ENCODE results near the gene FAM120A.

Gene FAM120A

GRCh38 chr9:93540305-93540704 is 88.8 kb downstream of the FAM120A start:
- H3K4me3 Mint-ChIP-seq, result no peak overlapping the region
- H3K36me3 Mint-ChIP-seq, result peaks cover 4% of the 10 kb centered on the region
- peaks cover 2% of the 10 kb centered on the region for H3K4me1 Mint-ChIP-seq
- H3K27ac Mint-ChIP-seq, result no peak overlapping the region
- no peaks in the 10 kb centered on the region for H3K27me3 Mint-ChIP-seq
- H3K9me3 Mint-ChIP-seq, result no peaks in the 10 kb centered on the region

- Mint-ChIP-seq H3K4me1 (no peaks in the 10 kb centered on the region), H3K4me3 (no peak overlapping the region), H3K27ac (no peak overlapping the region), H3K36me3 (peaks cover 2% of the 10 kb centered on the region), H3K27me3 (no peaks in the 10 kb centered on the region), H3K9me3 (no peaks in the 10 kb centered on the region)
Measured at GRCh38 chr9:93541005-93541404, 89.5 kb downstream of the FAM120A start.

GRCh38 chr9:93541581-93542349 is 90.3 kb downstream of the FAM120A start:
- Mint-ChIP-seq H3K4me3 (no peak overlapping the region), H3K27me3 (no peaks in the 10 kb centered on the region), H3K4me1 (no peaks in the 10 kb centered on the region), H3K9me3 (no peaks in the 10 kb centered on the region), H3K36me3 (peaks cover 7% of the 10 kb centered on the region), H3K27ac (no peak overlapping the region)

- no peaks in the 10 kb centered on the region for H3K27me3 Mint-ChIP-seq
- no peaks in the 10 kb centered on the region for H3K9me3 Mint-ChIP-seq
- H3K27ac Mint-ChIP-seq, result no peak overlapping the region
- peaks cover 11% of the 10 kb centered on the region for H3K36me3 Mint-ChIP-seq
- no peaks in the 10 kb centered on the region for H3K4me1 Mint-ChIP-seq
- H3K4me3 Mint-ChIP-seq, result no peak overlapping the region
Measured at GRCh38 chr9:93543117-93543516, 91.6 kb downstream of the FAM120A start.

- Mint-ChIP-seq H3K36me3 (peaks cover 16% of the 10 kb centered on the region), H3K27me3 (no peaks in the 10 kb centered on the region), H3K27ac (no peak overlapping the region), H3K4me3 (no peak overlapping the region), H3K9me3 (no peaks in the 10 kb centered on the region), H3K4me1 (no peaks in the 10 kb centered on the region)
Measured at GRCh38 chr9:93546356-93546755, 94.9 kb downstream of the FAM120A start.

GRCh38 chr9:93549611-93550010 is 98.1 kb downstream of the FAM120A start:
- Mint-ChIP-seq H3K9me3 (no peaks in the 10 kb centered on the region), H3K4me1 (no peaks in the 10 kb centered on the region), H3K4me3 (no peak overlapping the region), H3K36me3 (peaks cover 17% of the 10 kb centered on the region), H3K27ac (peak overlapping the region; percentile 18), H3K27me3 (no peaks in the 10 kb centered on the region)

- no peak overlapping the region for H3K4me3 Mint-ChIP-seq
- H3K4me1 Mint-ChIP-seq, result no peaks in the 10 kb centered on the region
- peaks cover 11% of the 10 kb centered on the region for H3K36me3 Mint-ChIP-seq
- no peaks in the 10 kb centered on the region for H3K27me3 Mint-ChIP-seq
- no peaks in the 10 kb centered on the region for H3K9me3 Mint-ChIP-seq
- no peak overlapping the region for H3K27ac Mint-ChIP-seq
Measured at GRCh38 chr9:93552923-93553322, 101.4 kb downstream of the FAM120A start.

GRCh38 chr9:93555370-93555769 is 103.9 kb downstream of the FAM120A start:
- H3K9me3 Mint-ChIP-seq, result no peaks in the 10 kb centered on the region
- H3K4me1 Mint-ChIP-seq, result no peaks in the 10 kb centered on the region
- no peak overlapping the region for H3K27ac Mint-ChIP-seq
- H3K36me3 Mint-ChIP-seq, result peaks cover 12% of the 10 kb centered on the region
- H3K27me3 Mint-ChIP-seq, result no peaks in the 10 kb centered on the region
- no peak overlapping the region for H3K4me3 Mint-ChIP-seq

- no peak overlapping the region for H3K4me3 Mint-ChIP-seq
- no peaks in the 10 kb centered on the region for H3K4me1 Mint-ChIP-seq
- peaks cover 9% of the 10 kb centered on the region for H3K36me3 Mint-ChIP-seq
- H3K9me3 Mint-ChIP-seq, result no peaks in the 10 kb centered on the region
- no peaks in the 10 kb centered on the region for H3K27me3 Mint-ChIP-seq
- no peak overlapping the region for H3K27ac Mint-ChIP-seq
Measured at GRCh38 chr9:93557366-93558137, 106.1 kb downstream of the FAM120A start.

- H3K27ac Mint-ChIP-seq, result peak overlapping the region; percentile 68
- no peaks in the 10 kb centered on the region for H3K4me1 Mint-ChIP-seq
- no peak overlapping the region for H3K4me3 Mint-ChIP-seq
- H3K36me3 Mint-ChIP-seq, result peaks cover 10% of the 10 kb centered on the region
- no peaks in the 10 kb centered on the region for H3K27me3 Mint-ChIP-seq
- H3K9me3 Mint-ChIP-seq, result no peaks in the 10 kb centered on the region
Measured at GRCh38 chr9:93558503-93558902, 107.0 kb downstream of the FAM120A start.

GRCh38 chr9:93560991-93561390 is 109.5 kb downstream of the FAM120A start:
- H3K9me3 Mint-ChIP-seq, result no peaks in the 10 kb centered on the region
- no peak overlapping the region for H3K27ac Mint-ChIP-seq
- no peak overlapping the region for H3K4me3 Mint-ChIP-seq
- H3K27me3 Mint-ChIP-seq, result no peaks in the 10 kb centered on the region
- peaks cover 10% of the 10 kb centered on the region for H3K36me3 Mint-ChIP-seq
- H3K4me1 Mint-ChIP-seq, result peaks cover 11% of the 10 kb centered on the region

- Mint-ChIP-seq H3K4me1 (peaks cover 15% of the 10 kb centered on the region), H3K4me3 (no peak overlapping the region), H3K36me3 (peaks cover 9% of the 10 kb centered on the region), H3K9me3 (no peaks in the 10 kb centered on the region), H3K27ac (no peak overlapping the region), H3K27me3 (no peaks in the 10 kb centered on the region)
Measured at GRCh38 chr9:93562157-93562556, 110.7 kb downstream of the FAM120A start.

GRCh38 chr9:93565089-93565488 is 113.6 kb downstream of the FAM120A start:
- peak overlapping the region; percentile 51 for H3K27ac Mint-ChIP-seq
- H3K4me3 Mint-ChIP-seq, result no peak overlapping the region
- no peaks in the 10 kb centered on the region for H3K27me3 Mint-ChIP-seq
- H3K9me3 Mint-ChIP-seq, result no peaks in the 10 kb centered on the region
- H3K36me3 Mint-ChIP-seq, result peaks cover 6% of the 10 kb centered on the region
- peaks cover 21% of the 10 kb centered on the region for H3K4me1 Mint-ChIP-seq

GRCh38 chr9:93566408-93567270 is 115.2 kb downstream of the FAM120A start:
- Mint-ChIP-seq H3K27ac (peak overlapping the region; percentile 95), H3K4me3 (peak overlapping the region; percentile 89), H3K36me3 (peaks cover 8% of the 10 kb centered on the region), H3K9me3 (no peaks in the 10 kb centered on the region), H3K27me3 (no peaks in the 10 kb centered on the region), H3K4me1 (peaks cover 21% of the 10 kb centered on the region)

- Mint-ChIP-seq H3K4me1 (peaks cover 21% of the 10 kb centered on the region), H3K4me3 (peak overlapping the region; percentile 89), H3K9me3 (no peaks in the 10 kb centered on the region), H3K36me3 (peaks cover 6% of the 10 kb centered on the region), H3K27me3 (no peaks in the 10 kb centered on the region), H3K27ac (peak overlapping the region; percentile 95)
Measured at GRCh38 chr9:93567271-93567959, 115.9 kb downstream of the FAM120A start.

Data from activated naive CD4-positive, alpha-beta T cell treated with anti-CD3 and anti-CD28 coated beads, Interleukin-2, amount 50 U/mL, for 24 hours (primary cell).